GM12872 (cell line): ENCODE results near the gene PAM.

Source experiments
- CTCF ChIP-seq: IDR thresholded peaks from 3 replicates; pipeline ENCODE4 v1.5.1; 2011; ENCODE audit warnings: low read depth, mild to moderate bottlenecking, low read length, moderate library complexity; ENCODE audit not compliant: insufficient read depth

Gene PAM

GRCh38 chr5:102832445-102832844, 77.3 kb downstream of the PAM start:
- TF ChIP-seq CTCF, result no peak

GRCh38 chr5:102833146-102833545, 78.0 kb downstream of the PAM start:
- TF ChIP-seq CTCF, result no peak

- TF ChIP-seq CTCF, result no peak
These were observed 79.4 kb downstream of the PAM start for GRCh38 chr5:102834438-102834964.

- no peak for TF ChIP-seq CTCF
These were observed 80.6 kb downstream of the PAM start for GRCh38 chr5:102835717-102836116.

GRCh38 chr5:102841021-102841420, 85.9 kb downstream of the PAM start:
- no peak for TF ChIP-seq CTCF

- no peak for TF ChIP-seq CTCF
These were observed 88.9 kb downstream of the PAM start for GRCh38 chr5:102843997-102844396.

- no peak for TF ChIP-seq CTCF
These were observed 89.9 kb downstream of the PAM start for GRCh38 chr5:102845041-102845440.
